Keratinocyte (primary cell): ENCODE results near the gene NDUFAF8.

ENCODE experiments used
- EZH2 ChIP-seq: IDR thresholded peaks from one replicate; pipeline ENCODE4 v1.6.1; 2012; ENCODE audit warnings: inconsistent platforms, mild to moderate bottlenecking, low read length, moderate library complexity
- TF ChIP-seq, protein P1 (sequence below), 3 experiments: IDR thresholded peaks in 1 of 3; conservative IDR thresholded peaks in 1 of 3; optimal IDR thresholded peaks in 1 of 3; 2 replicates in 2 of 3; 3 replicates in 1 of 3; pipeline versions ENCODE3 to v1.5.1; 2011; ENCODE audit warnings: low read length in 3 of 3, mild to moderate bottlenecking in 3 of 3, moderate library complexity in 2 of 3, control low read depth in 1 of 3, inconsistent platforms in 1 of 3; ENCODE audit not compliant: insufficient read depth in 2 of 3; ENCODE audit errors: extremely low read depth in 1 of 3

DNA sequence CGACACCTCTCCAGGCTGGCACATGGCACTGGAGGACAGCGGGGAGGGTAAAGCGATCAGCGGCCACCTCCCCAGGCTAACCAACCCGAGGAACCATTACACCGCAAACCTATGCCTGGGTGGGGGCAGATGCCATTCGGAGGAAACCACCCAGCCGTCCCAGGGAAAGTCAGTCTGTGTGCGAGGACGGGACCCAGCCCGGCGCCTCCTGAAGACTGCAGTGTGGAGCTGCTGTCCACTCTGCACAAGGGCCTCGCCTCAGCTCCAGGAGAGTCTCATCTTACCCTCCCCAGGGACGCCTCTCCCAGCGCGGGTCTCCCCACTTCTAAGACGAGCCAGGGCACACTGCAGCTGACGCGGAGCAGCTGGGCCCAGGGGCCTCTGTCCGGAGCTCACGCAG lies 48.0 kb downstream of the NDUFAF8 start:
- no peak for TF ChIP-seq EZH2
- TF ChIP-seq, protein P1, sequence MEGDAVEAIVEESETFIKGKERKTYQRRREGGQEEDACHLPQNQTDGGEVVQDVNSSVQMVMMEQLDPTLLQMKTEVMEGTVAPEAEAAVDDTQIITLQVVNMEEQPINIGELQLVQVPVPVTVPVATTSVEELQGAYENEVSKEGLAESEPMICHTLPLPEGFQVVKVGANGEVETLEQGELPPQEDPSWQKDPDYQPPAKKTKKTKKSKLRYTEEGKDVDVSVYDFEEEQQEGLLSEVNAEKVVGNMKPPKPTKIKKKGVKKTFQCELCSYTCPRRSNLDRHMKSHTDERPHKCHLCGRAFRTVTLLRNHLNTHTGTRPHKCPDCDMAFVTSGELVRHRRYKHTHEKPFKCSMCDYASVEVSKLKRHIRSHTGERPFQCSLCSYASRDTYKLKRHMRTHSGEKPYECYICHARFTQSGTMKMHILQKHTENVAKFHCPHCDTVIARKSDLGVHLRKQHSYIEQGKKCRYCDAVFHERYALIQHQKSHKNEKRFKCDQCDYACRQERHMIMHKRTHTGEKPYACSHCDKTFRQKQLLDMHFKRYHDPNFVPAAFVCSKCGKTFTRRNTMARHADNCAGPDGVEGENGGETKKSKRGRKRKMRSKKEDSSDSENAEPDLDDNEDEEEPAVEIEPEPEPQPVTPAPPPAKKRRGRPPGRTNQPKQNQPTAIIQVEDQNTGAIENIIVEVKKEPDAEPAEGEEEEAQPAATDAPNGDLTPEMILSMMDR (optimal IDR thresholded peaks at IDR 0.05 in 1 of 3, IDR thresholded peaks at IDR 0.05 in 1 of 3, conservative IDR thresholded peaks at IDR 0.05 in 1 of 3; ENCODE audit: extremely low read depth in 1 of 3, insufficient read depth in 2 of 3, low read length in 3 of 3): no peak
